Astrocyte (in vitro differentiated cells and primary cell): ENCODE measurements around the gene MVD. TPM values are rescaled to one million over a fixed set of nuclear protein-coding genes. Genes with fewer than 3 reads are reported as not detected.

ENCODE experiments used
- DNase-seq: peaks from one replicate; pipeline ENCODE4 v3.0.0-alpha.2; 2010; ENCODE audit warnings: low read depth
- FAIRE-seq: peaks from 2 replicates; lab custom pipeline; 2011; peaks lifted over from hg19 to GRCh38; lab: Jason Lieb, UNC
- H2AFZ ChIP-seq: 2 replicates; pipeline ENCODE4 v1.6.0; 2012; ENCODE audit warnings: low read depth, low read length, inconsistent platforms
- H3K27ac ChIP-seq: 2 replicates; pipeline ENCODE4 v1.5.1; 2011; ENCODE audit warnings: low read depth, low read length, inconsistent platforms
- H3K27me3 ChIP-seq: 2 replicates; pipeline ENCODE4 v1.6.0; 2011; ENCODE audit warnings: low read length, inconsistent platforms; ENCODE audit not compliant: insufficient read depth
- H3K36me3 ChIP-seq: 2 replicates; pipeline ENCODE4 v1.5.1; 2011; ENCODE audit warnings: low read length, inconsistent platforms; ENCODE audit not compliant: insufficient read depth
- H3K4me1 ChIP-seq: 2 replicates; pipeline ENCODE4 v1.5.1; 2011; ENCODE audit warnings: low read length, inconsistent platforms; ENCODE audit not compliant: insufficient read depth
- H3K4me2 ChIP-seq: 2 replicates; pipeline ENCODE4 v1.6.0; 2012; ENCODE audit warnings: low read length, inconsistent platforms
- H3K4me3 ChIP-seq: 2 replicates; pipeline ENCODE4 v1.5.1; 2011; ENCODE audit warnings: low read depth, mild to moderate bottlenecking, low read length, inconsistent platforms; ENCODE audit not compliant: insufficient read depth
- H3K79me2 ChIP-seq: 2 replicates; pipeline ENCODE4 v1.6.0; 2012; ENCODE audit warnings: mild to moderate bottlenecking, low read length, inconsistent platforms; ENCODE audit not compliant: insufficient read depth
- H3K9ac ChIP-seq: 2 replicates; pipeline ENCODE4 v1.6.0; 2012; ENCODE audit warnings: mild to moderate bottlenecking, low read length, inconsistent platforms
- H3K9me3 ChIP-seq: 2 replicates; pipeline ENCODE4 v1.5.1; 2012; ENCODE audit warnings: low read depth, mild to moderate bottlenecking, low read length, inconsistent platforms; ENCODE audit not compliant: insufficient read depth
- H4K20me1 ChIP-seq: 2 replicates; pipeline ENCODE4 v1.6.0; 2012; ENCODE audit warnings: low read length, inconsistent platforms; ENCODE audit not compliant: insufficient read depth
- H3K27ac Mint-ChIP-seq: one replicate; pipeline ENCODE4 v1.8.0; 2021; ENCODE audit warnings: mild to moderate bottlenecking, mixed read lengths; ENCODE audit not compliant: unreplicated experiment
- H3K27me3 Mint-ChIP-seq: one replicate; pipeline ENCODE4 v1.8.0; 2021; ENCODE audit warnings: low read depth, mixed read lengths; ENCODE audit not compliant: unreplicated experiment
- H3K36me3 Mint-ChIP-seq: one replicate; pipeline ENCODE4 v1.8.0; 2021; ENCODE audit warnings: low read depth, mixed read lengths; ENCODE audit not compliant: unreplicated experiment
- H3K4me1 Mint-ChIP-seq: one replicate; pipeline ENCODE4 v1.8.0; 2021; ENCODE audit warnings: low read depth, mixed read lengths; ENCODE audit not compliant: unreplicated experiment
- H3K4me3 Mint-ChIP-seq: one replicate; pipeline ENCODE4 v1.8.0; 2021; ENCODE audit warnings: mild to moderate bottlenecking, moderate library complexity, mixed read lengths; ENCODE audit not compliant: unreplicated experiment
- H3K9me3 Mint-ChIP-seq: one replicate; pipeline ENCODE4 v1.8.0; 2021; ENCODE audit warnings: mild to moderate bottlenecking, mixed read lengths; ENCODE audit not compliant: unreplicated experiment
- EZH2 ChIP-seq: IDR thresholded peaks from 2 replicates; pipeline ENCODE4 v1.6.1; 2012; ENCODE audit warnings: mild to moderate bottlenecking, low read length, inconsistent platforms; ENCODE audit not compliant: insufficient read depth
- total RNA-seq: library from RNA; stranded (reverse); gene quantifications from 2 replicates; pipeline ENCODE4 v1.2.1, GENCODE V29; 2021
- TF ChIP-seq, protein P1 (sequence below): IDR thresholded peaks from 2 replicates; pipeline ENCODE4 v1.5.1; 2011; ENCODE audit warnings: low read depth, mild to moderate bottlenecking, inconsistent platforms, low read length, moderate library complexity; ENCODE audit not compliant: insufficient read depth

Gene MVD
- total RNA-seq, 1 donor from 2014 or later = 63.9 TPM

DNA sequence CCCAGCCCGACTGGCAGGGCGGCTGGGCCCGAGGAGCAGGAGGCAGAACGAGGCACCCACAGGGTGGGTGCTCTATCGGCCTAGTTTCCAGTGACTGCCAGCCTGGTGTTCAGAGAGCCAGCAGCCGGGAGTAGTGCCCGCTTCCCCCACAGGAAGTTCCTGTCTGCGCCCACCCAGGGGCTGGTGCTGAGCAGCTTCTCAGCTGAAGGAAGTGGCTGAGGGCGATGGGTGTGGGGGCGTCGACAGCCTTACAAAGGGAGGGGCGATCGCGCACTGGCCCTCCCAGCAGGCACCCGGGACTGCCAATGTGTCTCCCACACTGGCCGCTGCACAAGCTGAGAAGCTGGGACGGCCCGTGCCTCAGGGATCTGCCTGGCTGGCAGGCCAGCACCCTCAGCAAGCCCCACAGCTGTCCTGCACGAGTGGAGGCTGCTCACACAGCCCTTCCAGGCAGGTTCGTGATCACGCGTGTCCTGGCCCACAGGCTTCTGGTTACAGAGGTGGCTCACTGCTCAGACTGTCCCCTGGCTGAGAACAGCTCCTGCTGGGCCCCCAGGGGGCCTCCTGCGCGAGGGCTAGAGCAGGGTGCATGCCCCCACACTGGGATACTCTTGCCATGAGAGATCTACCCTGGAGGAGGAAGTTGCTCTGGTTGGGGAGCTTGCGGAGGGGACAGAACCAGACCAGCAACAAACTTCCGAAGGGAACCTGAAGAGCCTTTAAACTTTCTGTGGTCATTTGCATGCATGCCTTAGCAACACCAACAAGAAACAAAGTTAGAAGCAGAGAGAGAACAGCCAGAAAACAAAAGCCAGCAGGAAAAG is 40.8 kb upstream of the MVD start:
- H3K36me3 ChIP-seq = peaks cover 3% of the 10 kb centered on the region
- no peaks in the 10 kb centered on the region for H3K9me3 ChIP-seq
- H3K4me2 ChIP-seq = peak overlapping the region; percentile 44
- no peak overlapping the region for H2AFZ ChIP-seq
- peak overlapping the region; percentile 36 for H3K4me3 Mint-ChIP-seq
- TF ChIP-seq, protein P1, sequence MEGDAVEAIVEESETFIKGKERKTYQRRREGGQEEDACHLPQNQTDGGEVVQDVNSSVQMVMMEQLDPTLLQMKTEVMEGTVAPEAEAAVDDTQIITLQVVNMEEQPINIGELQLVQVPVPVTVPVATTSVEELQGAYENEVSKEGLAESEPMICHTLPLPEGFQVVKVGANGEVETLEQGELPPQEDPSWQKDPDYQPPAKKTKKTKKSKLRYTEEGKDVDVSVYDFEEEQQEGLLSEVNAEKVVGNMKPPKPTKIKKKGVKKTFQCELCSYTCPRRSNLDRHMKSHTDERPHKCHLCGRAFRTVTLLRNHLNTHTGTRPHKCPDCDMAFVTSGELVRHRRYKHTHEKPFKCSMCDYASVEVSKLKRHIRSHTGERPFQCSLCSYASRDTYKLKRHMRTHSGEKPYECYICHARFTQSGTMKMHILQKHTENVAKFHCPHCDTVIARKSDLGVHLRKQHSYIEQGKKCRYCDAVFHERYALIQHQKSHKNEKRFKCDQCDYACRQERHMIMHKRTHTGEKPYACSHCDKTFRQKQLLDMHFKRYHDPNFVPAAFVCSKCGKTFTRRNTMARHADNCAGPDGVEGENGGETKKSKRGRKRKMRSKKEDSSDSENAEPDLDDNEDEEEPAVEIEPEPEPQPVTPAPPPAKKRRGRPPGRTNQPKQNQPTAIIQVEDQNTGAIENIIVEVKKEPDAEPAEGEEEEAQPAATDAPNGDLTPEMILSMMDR = no peak
- no peak for TF ChIP-seq EZH2
- no peak overlapping the region for H3K27ac ChIP-seq
- H3K4me1 Mint-ChIP-seq = peaks cover 17% of the 10 kb centered on the region
- no peak overlapping the region for H3K4me3 ChIP-seq
- DNase-seq (no peak), FAIRE-seq (no peak)
- no peak overlapping the region for H3K9ac ChIP-seq
- peaks cover 75% of the 10 kb centered on the region for H3K79me2 ChIP-seq
- H3K27me3 ChIP-seq = no peaks in the 10 kb centered on the region
- H3K27me3 Mint-ChIP-seq = no peaks in the 10 kb centered on the region
- peaks cover 35% of the 10 kb centered on the region for H4K20me1 ChIP-seq
- H3K4me1 ChIP-seq = peaks cover 38% of the 10 kb centered on the region
- no peak overlapping the region for H3K27ac Mint-ChIP-seq
- no peaks in the 10 kb centered on the region for H3K9me3 Mint-ChIP-seq
- H3K36me3 Mint-ChIP-seq = peaks cover 5% of the 10 kb centered on the region

DNA sequence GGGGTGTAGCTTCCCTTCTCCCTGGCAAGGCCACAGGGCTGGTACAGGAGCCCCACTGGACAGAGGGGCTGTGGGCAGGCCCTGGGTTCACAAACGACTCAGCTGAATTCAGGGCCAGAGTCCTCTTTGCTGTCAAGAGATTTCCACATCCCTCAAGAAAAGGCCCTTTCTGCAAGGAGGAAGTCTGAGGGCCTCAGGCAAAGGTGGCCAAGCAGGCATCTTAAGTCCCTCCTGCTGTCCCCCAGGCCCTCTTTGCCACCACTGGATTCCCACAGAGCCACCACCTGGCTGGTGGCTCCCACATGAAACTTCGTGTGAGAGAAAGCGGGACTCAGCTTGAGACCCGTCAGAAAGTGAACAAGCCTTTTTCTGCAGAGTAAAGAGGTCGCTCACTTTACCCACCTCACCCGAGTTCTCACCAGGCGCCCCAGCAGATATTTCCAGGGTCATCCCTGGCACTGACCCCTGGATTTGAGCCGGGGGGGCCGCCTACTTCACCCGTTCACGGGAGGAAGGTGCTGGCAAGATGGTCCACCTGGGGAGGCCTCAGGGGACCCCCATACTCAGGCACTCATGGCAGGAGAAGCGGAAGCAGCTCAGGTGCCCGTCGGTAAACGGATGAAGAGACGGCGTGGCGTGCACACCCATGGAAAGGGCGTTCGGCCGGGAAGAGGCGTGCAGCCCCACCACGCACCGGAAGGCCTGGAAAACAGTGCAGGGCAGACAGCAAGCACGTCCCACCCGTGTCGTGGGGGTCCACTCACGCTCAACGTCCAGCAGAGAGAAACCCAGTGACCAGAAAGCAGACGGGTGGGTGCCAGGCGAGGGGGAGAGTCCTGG is 39.7 kb upstream of the MVD start:
- H3K4me1 ChIP-seq = peaks cover 38% of the 10 kb centered on the region
- no peak for TF ChIP-seq EZH2
- TF ChIP-seq, protein P1 = no peak
- H3K4me2 ChIP-seq = no peak overlapping the region
- FAIRE-seq (no peak), DNase-seq (no peak)
- peaks cover 24% of the 10 kb centered on the region for H4K20me1 ChIP-seq
- H3K27me3 ChIP-seq = no peaks in the 10 kb centered on the region
- H3K27ac ChIP-seq = no peak overlapping the region
- no peaks in the 10 kb centered on the region for H3K36me3 ChIP-seq
- Mint-ChIP-seq H3K4me3 (peak overlapping the region; percentile 64), H3K36me3 (peaks cover 5% of the 10 kb centered on the region), H3K27me3 (no peaks in the 10 kb centered on the region), H3K4me1 (peaks cover 15% of the 10 kb centered on the region), H3K9me3 (no peaks in the 10 kb centered on the region), H3K27ac (no peak overlapping the region)
- H3K9ac ChIP-seq = no peak overlapping the region
- H2AFZ ChIP-seq = no peak overlapping the region
- H3K79me2 ChIP-seq = peaks cover 66% of the 10 kb centered on the region
- H3K4me3 ChIP-seq = no peak overlapping the region
- H3K9me3 ChIP-seq = no peaks in the 10 kb centered on the region
